ENCODE results near the gene KRT40.

Gene KRT40

DNA sequence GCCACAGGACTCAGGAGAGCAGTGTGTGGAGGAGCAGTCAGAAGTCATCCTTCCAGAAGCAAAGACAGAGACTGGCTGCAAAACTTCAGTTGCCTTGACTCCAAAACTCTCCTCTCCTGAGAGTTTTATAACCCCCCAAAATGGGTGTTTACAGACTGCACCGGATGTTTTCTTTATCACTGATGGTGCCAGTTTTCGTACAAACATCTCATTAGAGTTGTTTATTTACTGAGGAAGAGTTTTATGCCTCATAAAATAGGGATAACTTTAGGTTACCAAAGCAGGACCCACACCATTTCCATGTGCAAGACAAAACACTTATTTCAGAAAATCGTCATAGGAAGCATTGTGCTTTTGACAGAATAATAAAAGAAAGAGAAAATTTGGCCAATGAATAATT is at the start of gene KRT40:
TSS of gene KRT40 (minus strand) at position 101 of the 400 bp plus-strand sequence. CDS start at position 48, 53 bp downstream.
- H3K4me3 ChIP-seq (ENCODE audit: low read depth, low read length) = no peak within 1 kb of the TSS
- TF ChIP-seq, protein P1, sequence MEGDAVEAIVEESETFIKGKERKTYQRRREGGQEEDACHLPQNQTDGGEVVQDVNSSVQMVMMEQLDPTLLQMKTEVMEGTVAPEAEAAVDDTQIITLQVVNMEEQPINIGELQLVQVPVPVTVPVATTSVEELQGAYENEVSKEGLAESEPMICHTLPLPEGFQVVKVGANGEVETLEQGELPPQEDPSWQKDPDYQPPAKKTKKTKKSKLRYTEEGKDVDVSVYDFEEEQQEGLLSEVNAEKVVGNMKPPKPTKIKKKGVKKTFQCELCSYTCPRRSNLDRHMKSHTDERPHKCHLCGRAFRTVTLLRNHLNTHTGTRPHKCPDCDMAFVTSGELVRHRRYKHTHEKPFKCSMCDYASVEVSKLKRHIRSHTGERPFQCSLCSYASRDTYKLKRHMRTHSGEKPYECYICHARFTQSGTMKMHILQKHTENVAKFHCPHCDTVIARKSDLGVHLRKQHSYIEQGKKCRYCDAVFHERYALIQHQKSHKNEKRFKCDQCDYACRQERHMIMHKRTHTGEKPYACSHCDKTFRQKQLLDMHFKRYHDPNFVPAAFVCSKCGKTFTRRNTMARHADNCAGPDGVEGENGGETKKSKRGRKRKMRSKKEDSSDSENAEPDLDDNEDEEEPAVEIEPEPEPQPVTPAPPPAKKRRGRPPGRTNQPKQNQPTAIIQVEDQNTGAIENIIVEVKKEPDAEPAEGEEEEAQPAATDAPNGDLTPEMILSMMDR (IDR thresholded peaks at IDR 0.05; ENCODE audit: borderline replicate concordance, insufficient read depth, low read depth, low read length) = no peak

GRCh38 chr17:41029633-41030245 is 45.6 kb upstream of the KRT40 start, which contains the start of gene KRTAP1-4:
Gene KRTAP1-4, minus strand, starts transcription at chr17:41030195. Its CDS starts 117 bp downstream, at chr17:41030078.
- TF ChIP-seq, protein P1 (IDR thresholded peaks at IDR 0.05; ENCODE audit: borderline replicate concordance, insufficient read depth, low read depth, low read length) = no peak
- H3K4me3 ChIP-seq (ENCODE audit: low read depth, low read length) = no peak within 1 kb of the TSS

DNA sequence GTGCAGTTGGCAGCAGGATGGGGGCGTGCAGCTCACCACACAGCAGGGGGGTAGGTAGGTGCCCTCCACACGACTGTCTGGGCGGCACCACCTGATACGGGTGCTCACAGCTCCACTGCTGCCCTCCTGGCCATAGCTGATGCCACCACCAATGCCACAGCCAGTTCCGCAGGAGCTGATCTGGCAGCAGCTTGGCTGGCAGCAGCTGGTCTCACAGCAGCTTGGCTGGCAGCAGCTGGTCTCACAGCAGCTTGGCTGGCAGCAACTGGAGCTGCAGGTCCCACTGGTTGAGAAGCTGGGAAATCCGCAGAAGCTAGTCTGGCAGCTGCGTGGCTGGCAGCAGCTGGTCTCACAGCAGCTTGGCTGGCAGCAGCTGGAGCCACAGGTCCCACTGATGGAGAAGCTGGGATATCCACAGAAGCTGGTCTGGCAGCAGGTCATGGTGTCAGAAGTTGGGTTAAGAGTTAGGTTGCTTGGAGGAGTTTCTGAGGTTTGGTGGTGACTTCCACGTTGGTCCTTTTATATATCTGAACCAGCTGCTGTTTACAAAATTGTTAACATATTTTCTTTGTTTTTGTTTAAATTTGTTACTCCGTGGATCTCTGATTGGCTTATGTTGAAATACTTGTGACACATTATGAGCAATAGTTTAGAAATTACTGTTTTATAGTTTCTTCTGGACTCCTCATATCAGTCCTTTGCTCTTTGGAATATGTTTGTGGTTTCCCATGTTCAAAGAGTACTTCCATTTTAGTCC is 42.8 kb upstream of the KRT40 start, which contains the start of gene KRTAP1-5:
TSS of gene KRTAP1-5 (minus strand) at position 494 of the 757 bp plus-strand sequence. CDS start at position 441, 53 bp downstream.
- TF ChIP-seq, protein P1 (IDR thresholded peaks at IDR 0.05; ENCODE audit: borderline replicate concordance, insufficient read depth, low read depth, low read length) = no peak
- H3K4me3 ChIP-seq (ENCODE audit: low read depth, low read length) = no peak within 1 kb of the TSS

DNA sequence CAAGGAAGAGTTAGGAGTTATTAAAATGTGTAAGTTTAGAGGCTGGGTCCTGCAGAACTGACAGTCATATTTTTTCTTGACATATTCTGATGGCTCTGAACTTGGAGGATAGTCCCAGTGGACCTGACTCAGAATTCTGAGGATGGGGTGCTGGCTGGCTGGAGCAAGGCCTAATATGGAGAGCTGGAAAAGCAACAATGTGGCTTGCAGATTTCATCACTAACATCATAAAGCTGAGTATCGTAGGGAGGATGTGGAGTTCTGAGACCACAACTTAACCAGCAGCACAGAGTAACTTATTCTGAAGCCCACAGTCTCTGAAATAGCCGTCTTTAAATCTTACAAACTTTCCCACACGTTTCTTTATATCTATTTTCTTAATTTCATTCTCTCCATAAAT is 40.6 kb upstream of the KRT40 start:
- H3K4me3 ChIP-seq (ENCODE audit: low read depth, low read length) = no peak overlapping the region
- TF ChIP-seq, protein P1 (IDR thresholded peaks at IDR 0.05; ENCODE audit: borderline replicate concordance, insufficient read depth, low read depth, low read length) = no peak

GRCh38 chr17:41020336-41020735 is 36.2 kb upstream of the KRT40 start:
- no peak overlapping the region for H3K4me3 ChIP-seq (ENCODE audit: low read depth, low read length)
- TF ChIP-seq, protein P1 (IDR thresholded peaks at IDR 0.05; ENCODE audit: borderline replicate concordance, insufficient read depth, low read depth, low read length) = no peak

GRCh38 chr17:41019415-41019814 is 35.3 kb upstream of the KRT40 start:
- TF ChIP-seq, protein P1 (IDR thresholded peaks at IDR 0.05; ENCODE audit: borderline replicate concordance, insufficient read depth, low read depth, low read length) = no peak
- no peak overlapping the region for H3K4me3 ChIP-seq (ENCODE audit: low read depth, low read length)

Measured in GM12875 (cell line).